ENCODE results near the gene AHCYL1.
"Not testable (repeated sequence)": the region's sequence is repeated elsewhere in the genome, so short reads cannot be mapped to it uniquely, and the experiment has no call there.

The AHCYL1 gene

DNA sequence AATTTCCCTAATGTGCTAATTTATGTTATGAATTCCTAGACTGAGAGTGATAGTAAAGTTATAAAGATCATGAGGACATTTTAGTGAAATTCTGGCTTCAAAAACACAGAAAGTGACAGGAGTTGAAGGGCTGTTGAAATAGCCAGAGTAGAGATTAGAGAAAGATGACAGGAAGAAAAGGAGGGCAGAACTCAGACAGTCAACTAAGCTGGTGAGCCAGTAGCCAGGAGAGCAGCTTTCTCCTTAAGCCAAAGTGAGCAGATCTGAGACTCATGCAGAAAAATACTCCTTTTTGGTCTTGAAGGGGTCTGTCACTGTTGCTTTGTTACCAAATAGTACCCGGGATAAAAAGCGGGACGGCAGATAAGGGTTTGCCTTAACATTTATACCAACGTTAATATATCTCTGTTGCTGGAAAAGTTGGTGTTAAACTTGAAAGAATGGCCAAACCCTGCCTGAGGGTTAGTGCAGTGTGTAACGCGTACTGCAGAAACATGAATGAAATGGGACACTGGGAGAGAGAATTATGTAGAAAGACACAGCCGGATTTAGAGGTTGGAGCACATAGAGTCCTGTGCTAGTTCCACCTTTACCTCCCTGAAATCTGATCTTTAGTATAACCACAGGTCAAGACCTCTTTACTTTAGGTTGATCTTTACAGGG is 12.8 kb downstream of the AHCYL1 start:
- no peak for DNase-seq (ENCODE audit: low read depth, low spot score)

DNA sequence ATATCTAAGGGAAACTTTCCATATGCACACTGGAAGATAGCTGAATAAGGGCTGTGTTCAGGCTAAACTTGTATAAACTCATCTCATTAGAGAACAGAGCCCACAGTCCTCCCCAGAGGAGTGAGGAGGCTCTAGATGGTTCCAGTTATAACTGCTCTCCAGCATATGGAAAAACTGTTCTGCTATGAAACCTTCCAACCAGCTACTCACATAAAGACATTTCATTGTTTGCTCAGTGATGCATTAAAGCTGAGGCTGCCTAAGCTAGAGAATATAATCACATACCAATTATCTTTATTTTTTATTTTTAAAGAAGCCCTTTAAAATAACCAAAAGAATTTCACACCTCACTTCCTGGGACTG is 13.3 kb downstream of the AHCYL1 start:
- no peak for DNase-seq (ENCODE audit: low read depth, low spot score)

DNA sequence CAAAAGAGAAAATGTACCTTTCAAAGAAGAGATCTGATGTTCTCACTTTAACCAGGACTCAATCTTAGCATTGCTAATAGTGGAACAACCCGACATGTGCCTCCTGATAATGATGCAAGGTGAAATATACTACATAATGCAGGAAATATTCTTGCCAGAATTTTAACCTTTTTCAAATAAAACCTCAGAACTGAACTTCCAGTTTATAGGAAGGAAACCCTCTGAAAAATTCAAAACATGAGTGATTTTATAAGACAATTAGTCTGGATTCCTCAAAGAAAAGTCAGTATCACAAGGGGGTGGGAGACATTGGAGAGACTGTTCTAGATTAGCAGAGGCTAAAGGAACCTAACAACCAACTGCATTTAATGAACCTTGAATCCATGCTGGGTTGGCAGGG is 18.1 kb downstream of the AHCYL1 start:
- DNase-seq (ENCODE audit: low read depth, low spot score) = no peak

DNA sequence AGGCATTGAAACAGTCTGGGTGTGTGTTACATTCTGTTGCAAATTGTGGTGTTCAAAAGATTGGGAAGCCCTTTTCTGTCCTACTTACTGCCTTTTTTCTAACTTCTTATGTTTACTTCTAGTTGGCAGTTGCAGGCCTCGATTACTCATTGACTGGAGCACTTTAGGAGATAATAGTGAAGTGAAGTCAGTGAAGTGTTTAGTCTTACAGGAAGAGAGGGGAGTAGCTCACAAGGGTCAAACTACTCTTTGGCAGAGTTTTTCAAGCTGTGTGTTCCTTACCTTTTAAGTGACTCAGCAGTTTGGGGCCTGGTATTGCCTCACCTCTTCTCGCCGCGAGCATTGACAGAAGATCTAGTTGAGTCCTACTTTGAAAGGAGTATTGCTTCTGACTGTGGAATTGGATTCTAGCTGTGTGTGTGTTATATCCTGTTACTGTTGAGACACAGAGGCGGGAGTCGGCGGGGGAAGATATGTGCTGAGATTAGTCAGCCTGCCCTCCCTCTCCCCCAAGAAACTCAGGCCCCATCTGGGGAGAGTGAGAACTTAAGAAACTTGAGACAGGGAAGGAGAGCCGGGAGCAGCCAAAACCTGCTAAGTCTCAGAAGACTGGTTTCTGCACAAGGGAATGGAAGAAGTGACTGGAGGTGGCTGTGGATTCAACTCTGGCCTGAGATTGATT is 19.3 kb downstream of the AHCYL1 start:
- DNase-seq (ENCODE audit: low read depth, low spot score) = peak; percentile 92

DNA sequence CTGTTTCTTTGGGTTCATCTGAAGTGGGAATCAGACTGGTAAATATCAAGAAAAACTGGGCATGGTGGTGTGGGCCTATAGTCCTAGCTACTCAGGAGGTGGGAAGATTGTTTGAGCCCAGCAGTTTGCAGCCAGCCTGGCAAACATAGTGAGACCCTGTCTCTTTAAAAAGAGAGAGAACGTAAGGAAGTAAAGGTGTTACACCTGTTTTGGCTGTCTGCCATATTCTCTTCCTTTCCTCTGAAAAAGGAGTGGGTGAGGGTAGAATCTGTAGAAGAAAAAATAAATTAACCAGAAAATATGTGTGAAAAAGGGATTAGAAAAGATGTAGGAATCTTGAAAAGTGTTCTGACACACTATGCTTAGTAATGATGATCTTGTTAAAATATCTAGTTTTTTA is 20.0 kb downstream of the AHCYL1 start:
- no peak for DNase-seq (ENCODE audit: low read depth, low spot score)

DNA sequence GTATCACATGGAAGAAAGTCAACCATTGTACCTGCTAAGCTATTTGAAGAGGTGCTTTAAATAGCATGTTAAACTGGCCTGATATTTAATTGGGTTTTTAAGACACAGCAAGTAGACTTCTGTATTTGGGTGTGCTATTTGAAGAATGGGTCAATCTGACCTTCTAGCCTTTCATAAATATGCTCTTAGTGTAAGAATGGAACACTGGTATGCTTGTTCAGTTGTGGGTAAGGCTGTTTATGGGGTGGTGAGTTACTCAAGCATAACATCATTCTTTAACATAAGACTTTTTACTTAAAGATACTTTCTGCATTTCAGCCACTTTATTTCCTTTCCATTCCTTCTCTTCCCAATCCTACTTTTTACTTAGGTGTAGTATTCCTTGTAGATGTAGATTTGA is 21.4 kb downstream of the AHCYL1 start:
- no peak for DNase-seq (ENCODE audit: low read depth, low spot score)

DNA sequence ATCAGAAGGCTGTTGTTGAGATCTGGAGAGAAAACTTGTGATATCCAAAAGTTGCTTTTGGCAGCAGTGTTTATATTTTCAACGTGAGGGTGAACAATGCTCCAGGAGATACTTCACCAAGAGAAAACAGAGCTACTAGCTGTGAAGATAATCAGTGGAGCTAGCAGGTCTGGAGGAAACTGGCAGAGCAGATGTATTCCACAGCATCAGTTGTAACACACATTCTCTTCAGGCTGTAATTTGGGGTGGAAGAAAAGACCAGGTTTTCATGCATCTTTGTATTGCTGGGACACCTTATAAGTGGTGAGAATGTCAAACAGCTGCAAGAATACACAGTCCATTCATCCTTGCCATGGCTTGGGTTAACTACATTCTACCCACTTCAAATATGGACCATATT is 22.0 kb downstream of the AHCYL1 start:
- no peak for DNase-seq (ENCODE audit: low read depth, low spot score)

DNA sequence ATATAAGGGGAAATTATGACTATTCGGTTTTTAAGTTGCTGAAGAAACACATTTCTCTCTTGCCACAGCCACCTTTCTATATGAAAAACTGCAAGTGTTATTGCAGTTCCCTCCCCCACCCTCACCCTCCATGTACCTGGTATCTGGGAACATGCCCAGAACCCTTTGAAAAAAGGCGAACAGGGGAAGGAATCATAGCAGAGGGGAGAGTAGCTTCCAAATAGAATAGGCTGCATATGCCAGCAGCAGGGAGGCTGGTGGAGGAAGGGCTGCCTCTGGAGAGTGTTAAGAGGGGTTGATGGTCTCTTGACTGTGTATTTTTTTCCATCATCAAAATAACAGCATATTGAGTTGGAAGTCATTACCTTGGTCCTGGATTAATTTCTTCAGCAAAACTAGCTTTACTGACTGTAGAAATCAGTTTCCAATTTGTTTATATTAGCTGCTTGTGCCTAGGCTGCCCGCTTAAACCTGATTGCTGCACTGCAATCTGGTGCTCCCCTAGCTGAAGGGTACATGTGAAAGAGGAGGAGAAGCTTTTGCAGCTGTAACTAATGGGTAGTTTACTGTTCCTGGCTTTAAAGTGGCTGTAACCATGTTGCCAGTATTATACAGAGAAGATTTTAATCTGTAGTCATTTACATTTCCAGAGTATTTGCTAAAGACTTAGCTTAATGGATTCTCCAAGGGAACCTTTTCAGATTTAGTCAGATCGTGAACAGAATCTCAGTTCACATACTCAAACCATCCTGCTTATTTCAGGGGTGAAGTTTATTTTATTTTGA is 22.7 kb downstream of the AHCYL1 start:
- no peak for DNase-seq (ENCODE audit: low read depth, low spot score)

DNA sequence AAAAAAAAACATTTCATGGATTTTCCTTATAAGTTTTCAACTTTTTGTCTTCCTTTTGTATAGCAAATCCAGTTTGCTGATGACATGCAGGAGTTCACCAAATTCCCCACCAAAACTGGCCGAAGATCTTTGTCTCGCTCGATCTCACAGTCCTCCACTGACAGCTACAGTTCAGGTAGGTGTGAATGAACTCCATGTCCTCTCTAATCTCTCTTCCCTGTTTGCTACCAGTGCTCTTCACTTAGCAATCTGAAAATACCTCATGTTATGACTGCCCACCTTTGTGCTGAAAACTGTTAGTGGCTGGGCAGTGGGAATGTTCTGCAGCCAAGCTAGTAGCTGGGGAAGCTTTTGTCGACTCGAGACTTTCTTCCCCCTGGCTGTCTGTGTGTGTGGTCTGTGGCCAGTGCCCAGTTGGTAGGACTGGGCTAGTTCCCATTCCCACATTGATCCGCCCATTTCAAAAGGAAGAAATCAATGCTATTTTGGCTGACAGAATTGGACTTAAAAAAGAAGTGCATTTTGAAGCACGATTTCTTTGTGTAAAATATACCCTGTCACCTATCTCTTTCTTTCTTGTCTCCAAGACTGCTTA is 24.5 kb downstream of the AHCYL1 start:
- no peak for DNase-seq (ENCODE audit: low read depth, low spot score)

DNA sequence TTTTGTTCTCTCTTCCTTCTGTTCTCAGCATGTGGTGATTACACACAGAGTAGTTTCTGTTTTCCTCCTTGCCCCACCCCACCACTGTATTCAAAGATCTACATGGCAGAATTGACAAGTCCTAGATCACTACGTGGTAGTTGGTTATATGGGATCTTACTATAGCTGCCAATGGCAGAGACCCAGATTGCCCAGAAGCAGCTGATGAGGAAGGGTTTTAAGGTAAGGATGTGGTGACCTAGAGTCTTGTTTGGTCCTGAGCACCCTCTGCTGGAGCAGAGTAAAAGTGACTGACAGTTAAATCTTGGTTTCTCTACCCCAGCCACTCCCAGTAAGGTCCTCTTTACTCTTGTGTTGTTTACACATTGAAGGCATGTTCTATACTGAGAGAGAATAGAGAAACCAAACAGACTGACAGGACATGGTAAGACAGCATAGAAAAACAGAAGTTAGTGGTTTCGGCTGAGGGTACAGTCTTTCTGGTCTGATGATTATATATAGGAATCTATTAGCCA is 27.0 kb downstream of the AHCYL1 start:
- peak; percentile 22 for DNase-seq (ENCODE audit: low read depth, low spot score)

DNA sequence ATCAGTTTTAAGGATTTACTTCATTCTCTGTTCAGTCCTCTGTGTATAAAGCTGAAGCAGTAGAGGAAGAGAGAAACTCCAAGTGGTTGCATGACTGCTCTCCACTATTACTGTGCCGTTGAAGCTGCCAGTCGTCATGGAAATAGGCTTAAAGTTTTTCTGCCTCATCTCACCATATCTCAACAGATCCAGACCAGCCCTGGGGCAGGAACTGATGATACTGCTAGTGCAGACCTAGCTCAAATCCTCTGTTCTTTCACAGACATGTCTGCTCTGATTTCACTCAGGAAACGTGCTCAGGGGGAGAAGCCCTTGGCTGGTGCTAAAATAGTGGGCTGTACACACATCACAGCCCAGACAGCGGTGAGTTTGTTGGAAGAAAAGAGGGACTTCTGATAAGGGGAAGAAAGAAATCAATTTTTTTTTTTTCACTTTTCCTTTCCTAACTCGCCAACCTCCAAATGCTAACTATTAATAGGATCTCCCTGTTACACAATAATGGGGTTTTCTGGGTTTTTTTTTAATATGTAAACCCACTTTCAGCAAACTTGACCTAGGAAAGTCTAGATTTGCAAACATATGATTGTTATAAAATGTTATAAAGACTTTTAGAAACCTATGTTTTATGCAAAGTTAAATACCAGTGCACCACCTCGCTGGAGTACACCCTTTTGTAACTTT is 27.7 kb downstream of the AHCYL1 start:
- DNase-seq (ENCODE audit: low read depth, low spot score) = no peak

DNA sequence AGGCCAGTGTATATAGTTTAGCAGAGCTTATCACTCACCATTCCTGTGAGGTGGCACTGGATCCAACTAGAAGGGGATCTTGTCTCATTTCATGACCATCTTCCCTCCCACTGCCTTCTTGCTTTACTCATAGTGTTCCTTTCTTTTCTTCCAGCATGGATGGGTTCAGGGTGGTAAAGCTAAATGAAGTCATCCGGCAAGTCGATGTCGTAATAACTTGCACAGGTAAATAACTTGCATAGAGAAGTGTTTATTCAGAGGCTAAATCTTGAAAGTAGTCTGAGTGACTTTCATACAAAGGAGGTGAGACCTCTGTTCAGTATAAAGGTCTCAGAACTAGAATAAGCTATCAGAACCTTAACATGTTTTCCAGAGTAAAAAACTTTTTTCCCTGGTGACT is 33.2 kb downstream of the AHCYL1 start:
- no peak for DNase-seq (ENCODE audit: low read depth, low spot score)

DNA sequence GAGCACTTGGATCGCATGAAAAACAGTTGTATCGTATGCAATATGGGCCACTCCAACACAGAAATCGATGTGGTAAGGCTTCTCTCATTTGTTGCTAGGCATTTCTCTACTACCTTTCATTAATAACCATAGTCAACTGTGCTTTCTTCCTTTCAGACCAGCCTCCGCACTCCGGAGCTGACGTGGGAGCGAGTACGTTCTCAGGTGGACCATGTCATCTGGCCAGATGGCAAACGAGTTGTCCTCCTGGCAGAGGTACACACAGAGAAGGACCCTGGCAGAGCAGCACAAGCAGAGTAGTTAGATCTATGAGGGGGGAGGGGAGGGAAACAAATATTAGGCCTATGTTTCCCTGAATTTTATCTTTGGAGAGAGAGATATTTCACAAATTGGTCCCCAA is 33.8 kb downstream of the AHCYL1 start:
- DNase-seq (ENCODE audit: low read depth, low spot score) = no peak

DNA sequence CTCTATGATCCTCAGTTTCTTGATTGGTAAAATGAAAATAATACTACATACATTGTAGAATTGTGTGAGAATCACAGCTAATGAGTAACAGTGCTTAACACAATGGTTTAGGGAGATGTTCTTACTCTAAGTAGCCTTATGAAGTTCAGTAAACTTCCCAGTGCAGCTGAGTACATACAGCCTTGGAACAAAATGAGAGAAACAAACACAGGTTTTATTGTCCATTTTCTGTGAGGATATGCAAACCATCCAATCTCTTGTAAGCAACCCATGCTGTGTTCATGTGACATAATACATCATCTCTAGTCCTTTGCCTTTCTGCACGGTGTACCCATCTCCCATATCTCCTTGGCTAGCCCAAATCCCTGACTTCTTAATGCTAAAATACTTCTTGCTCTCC is 35.2 kb downstream of the AHCYL1 start:
- DNase-seq (ENCODE audit: low read depth, low spot score) = no peak

DNA sequence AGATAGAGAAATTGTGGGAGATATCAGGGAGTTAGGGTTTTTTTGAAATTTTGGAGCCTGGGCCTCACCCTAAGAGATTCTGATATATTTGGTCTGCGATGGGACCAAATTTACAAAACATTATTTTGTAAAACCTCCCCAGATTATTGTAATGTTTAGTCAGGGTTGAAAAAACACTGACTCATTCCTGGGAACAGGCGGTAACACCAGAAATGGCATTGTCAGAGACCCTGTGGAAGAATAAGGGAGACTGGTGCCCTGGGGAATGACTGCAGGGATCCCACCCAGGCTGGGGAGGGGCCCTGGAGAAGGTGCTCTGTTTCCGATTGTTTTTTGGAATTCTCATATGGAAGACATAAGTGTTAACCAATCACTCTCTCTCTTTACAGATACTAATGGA is 36.7 kb downstream of the AHCYL1 start:
- no peak for DNase-seq (ENCODE audit: low read depth, low spot score)

DNA sequence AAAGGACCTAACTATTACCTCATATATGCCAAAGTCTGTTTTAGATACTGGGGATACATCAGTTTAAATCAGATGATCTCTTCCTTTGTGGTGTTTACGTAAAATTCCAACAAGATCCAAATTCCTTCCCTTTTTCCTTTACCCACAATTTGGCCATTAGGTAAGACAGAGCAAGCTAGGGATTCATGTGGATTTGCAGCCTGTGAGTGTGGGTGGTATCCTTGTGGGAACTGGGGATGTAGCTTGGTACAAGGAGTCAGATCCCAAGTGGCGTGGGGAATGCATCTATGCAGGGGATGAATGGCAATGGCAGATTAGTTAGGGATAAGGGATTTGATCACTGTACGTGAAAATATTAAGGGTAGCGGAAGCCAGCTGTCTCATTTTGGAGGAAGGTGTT is 40.0 kb downstream of the AHCYL1 start:
- DNase-seq (ENCODE audit: low read depth, low spot score) = no peak

DNA sequence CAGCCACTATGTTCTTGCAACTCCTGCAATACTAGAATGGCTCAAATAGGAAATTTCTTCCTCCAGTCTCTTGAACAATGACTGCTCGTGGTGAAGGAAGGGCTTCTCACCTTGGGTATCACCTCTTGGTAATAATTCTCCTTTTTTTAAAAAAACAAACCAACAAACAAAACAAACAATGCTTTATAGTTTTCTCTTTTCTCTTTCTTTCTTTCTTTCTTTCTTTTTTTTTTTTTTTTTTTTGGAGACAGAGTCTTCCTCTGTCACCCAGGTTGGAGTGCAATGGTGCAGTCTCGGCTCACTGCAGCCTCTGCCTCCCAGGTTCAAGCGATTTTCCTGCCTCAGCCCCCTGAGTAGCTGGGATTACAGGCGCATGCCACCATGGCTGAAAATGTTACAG is 46.1 kb downstream of the AHCYL1 start:
- not testable (repeated sequence) for DNase-seq (ENCODE audit: low read depth, low spot score)

DNA sequence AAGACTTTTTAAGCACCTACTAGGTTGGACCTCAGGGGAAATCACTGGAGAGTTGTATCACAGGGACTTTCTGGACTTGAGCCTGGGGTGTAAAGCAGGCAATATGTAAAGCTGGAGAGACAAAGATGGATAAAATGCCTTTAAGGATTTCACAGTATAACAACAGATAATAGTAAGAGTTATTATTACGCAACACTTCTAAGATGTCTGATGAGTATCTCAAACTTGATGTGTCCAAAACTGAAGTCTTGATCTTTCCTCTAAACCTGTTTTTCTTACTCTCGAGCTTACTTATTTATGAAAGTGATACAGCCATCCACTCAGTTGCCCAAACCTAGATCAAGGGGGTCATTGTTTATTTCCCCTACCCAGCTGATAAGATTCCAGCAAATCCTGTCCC is 47.8 kb downstream of the AHCYL1 start:
- no peak for DNase-seq (ENCODE audit: low read depth, low spot score)

DNA sequence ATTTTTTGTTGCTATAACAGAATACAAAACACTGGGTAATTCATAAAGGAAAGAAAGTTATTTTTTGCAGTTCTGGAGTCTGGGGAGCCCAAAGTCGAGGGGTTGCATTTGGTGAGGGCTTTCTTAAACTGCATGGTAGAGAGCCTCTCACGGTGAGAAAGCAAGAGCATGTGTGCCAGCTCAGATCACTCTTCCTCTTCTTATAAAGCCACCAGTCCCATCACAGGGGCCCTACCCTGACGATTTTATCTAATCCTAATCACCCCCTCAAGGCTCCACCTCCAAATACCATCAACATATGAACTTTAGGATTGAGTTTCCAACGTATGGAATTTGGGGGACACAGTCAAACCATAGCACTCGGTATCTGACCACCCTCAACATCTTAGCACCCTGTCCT is 48.9 kb downstream of the AHCYL1 start:
- DNase-seq (ENCODE audit: low read depth, low spot score) = no peak

DNA sequence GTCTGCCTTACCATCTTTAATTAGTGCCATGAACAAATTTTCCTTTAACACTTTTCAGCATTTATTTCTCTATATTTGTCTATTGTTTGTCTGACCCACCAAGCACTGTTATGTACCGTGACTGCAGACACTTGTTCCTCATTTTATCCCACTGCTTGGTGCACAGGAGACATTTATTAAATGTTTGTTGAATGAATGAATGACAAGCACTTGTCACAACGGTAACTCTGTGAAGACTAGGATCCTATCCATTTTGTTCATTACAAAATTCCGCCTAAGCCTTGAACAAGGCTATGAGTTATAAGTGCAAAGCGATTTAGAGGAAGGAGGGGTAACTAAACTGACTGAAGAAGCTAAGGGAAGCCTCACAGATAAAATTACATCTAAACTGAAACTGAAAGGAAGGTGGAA is 49.5 kb downstream of the AHCYL1 start:
- DNase-seq (ENCODE audit: low read depth, low spot score) = no peak

DNA sequence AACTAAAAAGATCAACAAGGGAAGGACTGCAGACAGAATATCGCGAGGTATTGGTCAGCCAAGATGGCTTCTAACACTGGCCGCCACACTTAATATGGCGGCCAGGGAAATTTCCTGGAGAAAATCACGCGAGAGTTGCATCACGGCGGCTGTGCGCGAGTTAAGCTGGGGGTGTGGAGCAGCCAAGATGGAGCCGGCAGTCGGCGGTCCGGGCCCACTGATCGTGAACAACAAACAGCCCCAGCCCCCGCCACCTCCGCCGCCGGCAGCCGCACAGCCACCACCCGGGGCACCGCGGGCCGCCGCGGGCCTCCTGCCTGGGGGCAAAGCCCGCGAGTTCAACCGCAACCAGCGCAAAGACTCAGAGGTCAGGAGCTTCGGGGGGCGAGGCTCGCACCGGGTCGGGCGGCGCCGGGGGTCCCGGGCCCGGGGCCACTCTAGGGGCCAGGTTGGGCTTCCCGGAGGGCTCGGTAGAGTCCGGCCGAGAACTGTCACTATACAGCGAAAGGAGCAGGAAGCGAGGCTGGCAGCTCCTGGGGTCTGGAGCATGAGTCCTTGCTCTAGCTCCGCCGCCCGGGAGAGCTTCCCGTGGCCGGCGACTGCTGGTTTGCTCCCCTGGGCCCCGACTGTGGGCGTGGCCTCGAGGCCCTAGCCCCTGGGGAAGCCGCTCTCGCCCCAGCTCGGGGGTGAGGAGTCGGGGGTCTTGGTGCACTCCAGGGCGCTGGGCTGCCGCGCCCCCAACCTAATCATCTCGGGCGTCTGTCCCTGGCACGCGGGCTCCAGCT is 50.1 kb downstream of the AHCYL1 start, which contains the start of gene STRIP1:
STRIP1 (plus strand) TSS at position 174 of the 785 bp plus-strand sequence; CDS start at position 188, 14 bp downstream.
- DNase-seq (ENCODE audit: low read depth, low spot score) = peak; percentile 86

Data from brain pericyte (primary cell).